Glomerular visceral epithelial cell (primary cell): ENCODE results near the gene ZRANB2.

ENCODE experiments used
- DNase-seq: peaks from one replicate; pipeline ENCODE4 v3.0.0-alpha.2; 2016; ENCODE audit errors: extremely low spot score

The ZRANB2 gene

GRCh38 chr1:71028981-71029380 is 51.9 kb downstream of the ZRANB2 start:
- no peak for DNase-seq

GRCh38 chr1:71027991-71028390 is 52.8 kb downstream of the ZRANB2 start:
- DNase-seq = no peak

- no peak for DNase-seq
Observed at GRCh38 chr1:71026093-71026492, 54.7 kb downstream of the ZRANB2 start.

GRCh38 chr1:71023515-71023914 is 57.3 kb downstream of the ZRANB2 start:
- no peak for DNase-seq

GRCh38 chr1:71019233-71019969 is 61.4 kb downstream of the ZRANB2 start:
- no peak for DNase-seq

- no peak for DNase-seq
Observed at GRCh38 chr1:71018791-71019190, 62.0 kb downstream of the ZRANB2 start.

- DNase-seq = no peak
Observed at GRCh38 chr1:71015745-71016144, 65.1 kb downstream of the ZRANB2 start.

- no peak for DNase-seq
Observed at GRCh38 chr1:71014178-71014579, 66.7 kb downstream of the ZRANB2 start.
